22Rv1 (cell line): ENCODE measurements around the gene ZNF549.
"Not testable (repeated sequence)": the region's sequence is repeated elsewhere in the genome, so short reads cannot be mapped to it uniquely, and the experiment has no call there.

Experiments
- H3K27ac ChIP-seq: fragments of 450-650 bp; 2 replicates; pipeline ENCODE4 v1.5.1; 2017
- CTCF ChIP-seq: fragments of 450-650 bp; IDR thresholded peaks from 2 replicates; pipeline ENCODE4 v1.5.1; 2017; ENCODE audit warnings: mild to moderate bottlenecking
- ZFX ChIP-seq: fragments of 450-650 bp; IDR thresholded peaks from 2 replicates; pipeline ENCODE4 v1.6.1; 2017; ENCODE audit warnings: antibody characterized with exemption, borderline replicate concordance

Gene ZNF549

GRCh38 chr19:57515255-57515654 is 11.9 kb upstream of the ZNF549 start:
- H3K27ac ChIP-seq = no peak overlapping the region

GRCh38 chr19:57518021-57518420 is 9.1 kb upstream of the ZNF549 start:
- H3K27ac ChIP-seq = not testable (repeated sequence)

More at GRCh38 chr19:57515255-57515654, 11.9 kb upstream of the ZNF549 start:
- TF ChIP-seq CTCF (no peak), ZFX (no peak)

GRCh38 chr19:57537953-57538547 is 10.9 kb downstream of the ZNF549 start:
- H3K27ac ChIP-seq = no peak overlapping the region
- TF ChIP-seq ZFX = no peak
- no peak for TF ChIP-seq CTCF

GRCh38 chr19:57546513-57546912 is 19.4 kb downstream of the ZNF549 start:
- TF ChIP-seq ZFX = no peak
- no peak overlapping the region for H3K27ac ChIP-seq

GRCh38 chr19:57552432-57552831 is 25.3 kb downstream of the ZNF549 start:
- TF ChIP-seq ZFX = no peak
- no peak for TF ChIP-seq CTCF
- no peak overlapping the region for H3K27ac ChIP-seq

- TF ChIP-seq CTCF (no peak), ZFX (no peak)
- H3K27ac ChIP-seq = no peak overlapping the region
Measured at GRCh38 chr19:57557659-57558058, 30.5 kb downstream of the ZNF549 start.

- TF ChIP-seq ZFX = no peak
- H3K27ac ChIP-seq = no peak overlapping the region
Measured at GRCh38 chr19:57558525-57558924, 31.4 kb downstream of the ZNF549 start.

GRCh38 chr19:57559008-57559403 is 31.9 kb downstream of the ZNF549 start:
- peak overlapping the region; percentile 48; the same call in 1 of the 2 replicates for H3K27ac ChIP-seq
- TF ChIP-seq ZFX = no peak
- TF ChIP-seq CTCF = no peak

- TF ChIP-seq ZFX (no peak), CTCF (no peak)
- H3K27ac ChIP-seq = peak within 1 kb of the TSS; percentile 48; the same call in 1 of the 2 replicates
Measured at GRCh38 chr19:57559404-57560025, 32.4 kb downstream of the ZNF549 start, which contains the start of gene ZNF550. TSS of gene ZNF550 (minus strand) at chr19:57559863. CDS start at chr19:57559682, 181 bp downstream.
